Fibroblast of lung (primary cell): ENCODE results near the gene MTNR1A.

Experiments used
- CTCF ChIP-seq, 2 donors: IDR thresholded peaks in 1 of 2; conservative IDR thresholded peaks in 1 of 2; 1 replicate in 1 of 2; 2 replicates in 1 of 2; pipeline ENCODE4 v1.5.1; 2011 to 2012; ENCODE audit warnings: low read length in 2 of 2, control low read depth in 1 of 2, inconsistent platforms in 1 of 2, low read depth in 1 of 2, mild to moderate bottlenecking in 1 of 2
- EZH2 ChIP-seq: IDR thresholded peaks from 2 replicates; pipeline ENCODE4 v1.5.1; 2012; ENCODE audit warnings: low read length, control low read depth, mild to moderate bottlenecking; ENCODE audit errors: missing control alignments

GRCh38 chr4:186596850-186597390 is 41.6 kb upstream of the MTNR1A start:
- no peak for TF ChIP-seq EZH2
- no peak for TF ChIP-seq CTCF (conservative IDR thresholded peaks at IDR 0.05 in 1 of 2, IDR thresholded peaks at IDR 0.05 in 1 of 2; ENCODE audit: low read depth in 1 of 2, low read length in 2 of 2)
